Fibroblast of pulmonary artery (primary cell): ENCODE results near the gene RHOJ.
A peak's percentile ranks its signal among the peaks of the same experiment; 100 is the strongest.

ENCODE experiments used
- DNase-seq: peaks from one replicate; pipeline ENCODE4 v3.0.0-alpha.2; 2010; ENCODE audit warnings: low read depth
- H3K4me3 ChIP-seq: replicated peaks from 2 replicates; pipeline ENCODE4 v1.5.1; 2011; ENCODE audit warnings: low read depth, mild to moderate bottlenecking, control low read depth, low read length, moderate library complexity
- CTCF ChIP-seq: IDR thresholded peaks from 2 replicates; pipeline ENCODE4 v1.5.1; 2011; ENCODE audit warnings: mild to moderate bottlenecking, control low read depth, low read length, inconsistent platforms; ENCODE audit errors: missing control alignments

RHOJ gene

GRCh38 chr14:63326840-63327239, 122.6 kb downstream of the RHOJ start:
- no peak for TF ChIP-seq CTCF
- H3K4me3 ChIP-seq, result no peak overlapping the region
- DNase-seq, result no peak

- no peak for DNase-seq
- TF ChIP-seq CTCF, result no peak
- H3K4me3 ChIP-seq, result no peak overlapping the region
Observed at GRCh38 chr14:63328787-63329737, 124.8 kb downstream of the RHOJ start.

- no peak for TF ChIP-seq CTCF
Observed at GRCh38 chr14:63342371-63342770, 138.1 kb downstream of the RHOJ start.

More at GRCh38 chr14:63342371-63342770, 138.1 kb downstream of the RHOJ start:
- DNase-seq, result peak; percentile 21
- H3K4me3 ChIP-seq, result no peak overlapping the region
